HG03571 (cell line): ENCODE measurements around the gene EDAR.

Experiments used
- ATAC-seq: cut with Tn5 transposase; IDR thresholded peaks from one replicate; pipeline ENCODE4 v1.9.1; 2021; ENCODE audit not compliant: unreplicated experiment

Gene EDAR

DNA sequence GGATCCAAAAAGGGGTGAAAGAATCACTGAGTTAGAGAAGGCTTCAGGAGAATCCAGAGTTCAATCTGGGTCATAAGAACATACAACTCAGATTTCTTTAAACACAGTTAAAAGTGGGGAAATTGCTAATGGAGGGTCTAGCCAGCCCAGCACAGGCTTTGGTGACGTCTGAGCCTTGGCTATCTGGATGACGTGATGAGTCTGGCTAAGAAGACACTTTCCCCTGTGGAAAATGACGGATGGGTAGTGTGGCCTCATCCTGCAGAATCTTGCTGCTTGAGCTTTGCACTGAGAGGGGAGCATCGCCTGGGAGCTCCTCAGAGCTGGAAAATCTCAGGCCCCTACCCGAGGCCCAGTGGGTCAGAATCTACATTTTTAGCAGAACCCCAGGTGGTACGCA is 19.2 kb downstream of the EDAR start:
- ATAC-seq: no peak

DNA sequence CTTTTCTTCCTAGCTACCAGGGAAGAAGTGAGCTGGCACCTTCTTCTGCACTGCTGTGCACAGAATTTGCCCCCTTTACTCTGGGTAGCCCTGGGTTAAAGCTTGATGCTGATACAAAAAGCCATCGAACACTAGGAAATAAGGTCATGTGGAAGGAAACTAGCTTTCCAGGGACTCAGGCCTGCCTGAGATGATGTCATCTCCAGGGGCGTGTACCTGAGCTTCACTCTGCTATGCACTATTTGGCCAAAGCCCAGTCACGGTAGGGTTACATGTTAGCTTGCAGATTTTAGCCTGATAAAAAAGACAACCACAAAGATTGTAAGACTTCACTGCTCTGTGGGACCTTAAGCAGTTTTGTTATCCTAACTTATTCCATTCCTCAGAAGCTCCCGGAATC is 20.4 kb downstream of the EDAR start:
- ATAC-seq: no peak

DNA sequence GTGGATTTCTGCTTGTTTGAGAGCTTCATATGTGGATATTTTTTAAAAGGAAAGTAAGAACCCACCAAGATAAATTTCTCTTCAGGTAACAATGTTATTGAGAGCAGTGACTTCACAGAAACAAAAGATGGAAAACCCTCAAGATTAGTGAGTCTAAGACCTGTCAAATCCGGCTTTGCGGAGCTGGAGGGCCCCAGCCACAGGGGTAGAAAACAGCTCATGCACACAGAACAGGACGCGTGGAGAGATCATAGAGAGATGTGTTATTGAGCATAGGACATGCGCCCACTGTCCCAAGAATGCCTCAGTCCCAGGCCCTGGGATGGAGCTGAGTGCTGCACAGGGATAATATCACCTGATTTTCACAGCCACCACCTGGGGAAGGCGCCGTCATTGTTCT is 21.3 kb downstream of the EDAR start:
- ATAC-seq: no peak

DNA sequence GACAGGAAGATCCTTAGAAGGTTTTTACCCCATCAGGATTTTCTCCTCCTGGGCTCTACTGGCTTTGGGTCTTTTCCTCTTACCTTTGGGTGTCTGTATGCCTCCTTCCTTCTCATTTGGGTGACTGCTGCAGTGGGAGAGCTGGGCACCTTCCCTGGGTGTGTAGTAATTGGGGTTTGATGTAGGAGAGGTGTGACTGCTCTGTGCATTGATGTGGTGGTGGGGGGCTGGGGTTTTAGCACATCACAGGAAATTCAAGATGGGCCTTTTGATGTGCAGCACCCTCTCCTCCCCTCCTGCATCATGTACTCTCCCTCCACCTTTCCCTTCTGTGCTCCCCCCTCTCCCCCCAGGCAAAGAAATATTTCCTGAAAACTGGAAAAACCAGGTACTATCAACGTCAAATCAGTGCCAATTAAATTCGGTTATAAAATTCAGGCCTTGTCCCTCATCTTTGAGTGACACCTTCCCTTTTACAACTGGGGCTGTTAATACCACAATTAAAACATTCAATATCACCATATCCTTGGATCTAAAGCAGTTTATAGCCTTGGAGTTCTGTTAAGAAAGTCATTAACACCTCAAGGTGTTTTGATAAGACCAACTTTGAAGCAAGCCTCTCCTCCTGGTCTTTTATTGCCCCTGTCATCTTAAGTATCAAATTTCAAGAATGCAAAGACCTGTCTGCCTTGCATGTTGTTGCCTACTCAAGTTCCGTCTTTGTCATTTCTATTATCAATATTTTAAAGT is 23.3 kb downstream of the EDAR start:
- ATAC-seq: no peak

DNA sequence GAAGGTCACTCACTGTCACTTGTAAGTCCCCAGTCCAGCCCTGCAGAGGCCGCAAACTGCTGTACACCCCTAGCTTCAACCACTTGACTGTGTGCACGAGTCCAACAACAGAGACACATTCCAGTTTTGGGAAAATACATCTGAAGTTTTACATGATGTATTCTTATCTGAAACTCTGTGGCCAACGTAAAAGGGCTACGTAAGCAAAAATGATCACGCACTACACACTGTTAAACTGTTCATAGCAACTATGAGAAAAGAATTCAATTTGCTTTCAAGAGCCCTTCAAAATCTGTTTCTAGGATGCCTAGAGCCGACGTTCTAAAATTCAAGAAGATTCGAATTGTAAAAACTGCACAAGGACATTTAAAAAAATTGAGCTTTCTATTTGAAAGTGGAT is 26.0 kb downstream of the EDAR start:
- no peak for ATAC-seq

DNA sequence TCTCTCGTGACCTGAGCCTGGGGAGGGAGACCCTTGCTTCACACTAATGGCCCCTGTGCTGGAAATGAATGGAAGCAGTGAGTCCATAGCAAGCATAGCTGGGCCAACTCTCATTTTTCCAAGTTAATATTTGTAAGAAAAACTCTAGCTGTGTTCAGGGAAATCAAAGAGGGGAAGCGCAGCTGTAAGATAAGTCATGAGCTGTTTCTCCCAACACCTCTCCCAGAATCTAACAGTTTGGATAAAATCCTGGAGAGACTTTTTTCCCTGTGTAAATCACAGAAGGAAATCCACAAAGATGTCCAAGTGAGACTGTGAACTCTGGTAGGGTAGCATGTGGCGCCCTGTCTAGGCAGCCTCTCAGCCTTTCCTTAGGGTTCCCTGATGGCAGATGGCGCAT is 27.2 kb downstream of the EDAR start:
- no peak for ATAC-seq

DNA sequence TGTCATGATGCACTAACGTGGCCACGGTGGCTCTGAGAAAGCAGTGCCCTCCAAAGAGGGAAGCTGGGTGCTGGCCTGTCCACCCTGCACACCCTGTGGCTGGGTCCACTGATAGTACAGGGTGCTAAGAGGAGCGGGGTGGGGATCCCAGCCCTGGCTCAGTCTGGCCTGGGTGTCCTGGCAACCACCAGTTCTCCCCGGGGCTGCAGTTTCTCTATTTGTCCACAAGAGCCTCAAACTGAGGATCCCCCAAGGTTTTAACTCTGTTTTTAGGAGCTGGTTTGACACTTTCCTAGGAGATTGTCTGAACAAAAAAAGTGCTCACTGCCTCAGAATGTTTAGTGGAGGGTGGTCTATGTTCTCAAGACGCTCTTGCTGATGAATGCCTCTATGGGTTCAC is 29.0 kb downstream of the EDAR start:
- ATAC-seq: no peak

DNA sequence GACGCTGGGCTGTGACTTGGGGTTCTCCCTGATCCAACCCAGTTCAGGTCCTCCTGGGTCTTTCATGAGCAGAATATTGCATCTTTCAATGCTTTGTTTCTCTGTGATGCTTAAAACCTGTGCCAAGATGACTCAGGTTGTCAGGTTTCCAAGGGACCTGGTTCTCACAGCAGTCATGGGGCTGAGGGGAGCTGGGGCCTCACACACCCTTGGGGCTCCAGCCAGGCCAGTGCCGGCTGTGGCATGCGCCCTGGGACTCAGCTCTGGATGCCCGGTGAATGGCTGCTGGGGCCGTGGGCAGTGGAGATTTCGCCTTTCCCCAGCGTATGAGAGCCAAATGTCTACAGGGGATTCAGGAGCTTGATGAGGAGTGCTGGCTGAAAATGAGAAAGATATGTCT is 29.6 kb downstream of the EDAR start:
- no peak for ATAC-seq

DNA sequence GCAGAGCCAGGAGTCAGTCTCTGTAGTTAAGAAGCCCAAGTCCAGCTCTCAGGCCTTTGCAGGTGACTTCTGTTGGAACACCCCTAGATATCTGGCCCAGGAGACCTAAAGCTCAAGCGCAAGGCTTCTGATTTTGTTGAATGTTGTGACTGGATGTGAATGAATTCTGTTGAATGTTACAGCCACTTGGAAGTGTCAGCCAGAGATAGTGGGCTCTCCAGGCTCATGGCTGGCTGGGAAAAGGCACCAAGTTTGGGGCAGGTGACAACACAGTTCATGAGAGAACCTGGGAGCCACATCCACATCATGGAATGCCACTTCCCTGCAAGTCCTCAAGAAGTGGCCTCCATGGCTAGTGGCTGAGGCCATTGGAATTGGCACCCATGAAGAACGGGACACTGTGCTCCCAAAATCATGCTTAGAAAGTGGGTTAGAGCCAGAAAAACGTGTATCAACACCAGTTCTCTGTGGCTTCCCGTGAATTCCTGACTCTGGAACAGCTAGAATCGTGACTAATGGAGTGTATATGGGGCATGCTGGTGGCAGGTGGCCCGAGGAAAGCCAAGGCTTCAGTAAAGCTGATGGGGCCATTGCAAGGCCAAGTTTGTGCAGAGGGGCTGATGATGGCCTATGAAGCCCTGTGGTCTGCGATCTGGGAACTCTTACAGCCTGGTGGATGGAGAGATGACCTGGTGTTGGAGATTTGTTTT is 30.2 kb downstream of the EDAR start:
- ATAC-seq: no peak

DNA sequence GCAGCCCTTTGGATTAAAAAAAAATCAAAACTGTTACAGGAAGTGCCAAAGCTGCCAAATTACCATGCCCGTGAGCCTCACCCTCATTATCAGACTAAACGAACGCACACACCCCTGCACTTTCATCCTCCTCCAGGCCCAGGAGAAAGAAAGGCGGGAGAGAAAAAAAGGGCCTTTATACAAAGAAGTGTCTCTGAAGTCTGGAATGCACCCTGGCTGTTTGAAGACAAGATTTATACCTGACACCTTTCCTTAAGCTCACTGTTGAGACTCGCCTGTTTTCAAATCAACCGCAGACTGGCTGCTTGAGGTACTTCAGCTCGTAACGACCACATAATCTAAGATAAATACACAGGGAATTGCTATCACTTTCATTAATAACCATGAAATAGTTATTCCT is 31.0 kb downstream of the EDAR start:
- no peak for ATAC-seq

DNA sequence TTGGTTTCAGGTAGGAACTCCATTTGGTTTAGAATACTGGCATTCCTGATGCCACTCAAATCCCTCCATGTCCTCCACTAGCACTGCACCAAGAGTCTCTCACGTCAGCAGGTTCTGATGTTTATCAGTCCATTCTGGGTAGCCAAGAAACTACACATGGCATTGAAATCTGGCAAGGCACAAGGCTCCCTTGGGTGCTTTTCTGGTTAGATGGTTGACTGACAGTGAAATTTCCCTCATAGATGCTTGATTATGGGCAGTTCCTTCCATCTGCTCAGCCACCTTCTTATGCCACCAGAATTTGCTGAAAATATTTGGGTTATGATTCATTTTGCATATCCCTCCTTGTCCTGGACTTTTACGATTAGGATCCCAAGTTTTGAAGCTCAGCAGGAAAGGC is 32.6 kb downstream of the EDAR start:
- no peak for ATAC-seq

DNA sequence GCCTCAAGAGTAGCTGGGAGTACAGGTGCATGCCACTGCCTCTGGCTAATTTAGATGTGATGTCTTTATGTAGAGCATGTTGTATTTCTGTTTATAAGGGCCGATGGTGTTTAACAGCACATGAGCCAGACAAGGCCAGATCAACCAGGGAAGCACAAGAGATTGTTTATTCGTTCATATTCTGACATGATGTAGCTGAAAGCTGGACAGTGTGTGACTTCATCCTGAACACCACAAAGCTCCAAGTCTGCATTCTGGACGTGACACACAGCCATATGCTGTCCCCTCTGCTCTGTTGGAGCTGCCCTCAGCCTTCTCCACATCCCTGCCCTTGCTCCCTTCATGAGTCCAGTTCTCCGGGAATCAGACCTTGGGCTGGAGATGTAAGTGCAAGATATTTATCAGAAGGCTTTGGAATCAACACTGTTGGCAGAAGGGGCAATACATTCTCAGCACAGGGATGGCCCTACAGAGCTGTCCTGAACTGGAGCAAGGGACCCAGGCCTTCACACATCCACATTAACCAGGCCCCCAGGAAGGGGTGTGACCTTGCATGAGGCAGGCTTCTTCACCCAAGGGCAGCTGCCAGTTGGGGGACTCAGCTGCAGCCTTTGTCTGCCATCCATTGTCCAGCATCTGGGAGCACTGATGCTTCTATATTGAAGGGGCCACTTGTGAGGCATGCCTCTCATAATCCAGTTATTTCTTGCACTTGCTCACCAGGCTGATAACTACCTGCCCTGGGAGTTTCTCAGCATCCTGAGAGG is 38.5 kb downstream of the EDAR start:
- ATAC-seq: no peak

DNA sequence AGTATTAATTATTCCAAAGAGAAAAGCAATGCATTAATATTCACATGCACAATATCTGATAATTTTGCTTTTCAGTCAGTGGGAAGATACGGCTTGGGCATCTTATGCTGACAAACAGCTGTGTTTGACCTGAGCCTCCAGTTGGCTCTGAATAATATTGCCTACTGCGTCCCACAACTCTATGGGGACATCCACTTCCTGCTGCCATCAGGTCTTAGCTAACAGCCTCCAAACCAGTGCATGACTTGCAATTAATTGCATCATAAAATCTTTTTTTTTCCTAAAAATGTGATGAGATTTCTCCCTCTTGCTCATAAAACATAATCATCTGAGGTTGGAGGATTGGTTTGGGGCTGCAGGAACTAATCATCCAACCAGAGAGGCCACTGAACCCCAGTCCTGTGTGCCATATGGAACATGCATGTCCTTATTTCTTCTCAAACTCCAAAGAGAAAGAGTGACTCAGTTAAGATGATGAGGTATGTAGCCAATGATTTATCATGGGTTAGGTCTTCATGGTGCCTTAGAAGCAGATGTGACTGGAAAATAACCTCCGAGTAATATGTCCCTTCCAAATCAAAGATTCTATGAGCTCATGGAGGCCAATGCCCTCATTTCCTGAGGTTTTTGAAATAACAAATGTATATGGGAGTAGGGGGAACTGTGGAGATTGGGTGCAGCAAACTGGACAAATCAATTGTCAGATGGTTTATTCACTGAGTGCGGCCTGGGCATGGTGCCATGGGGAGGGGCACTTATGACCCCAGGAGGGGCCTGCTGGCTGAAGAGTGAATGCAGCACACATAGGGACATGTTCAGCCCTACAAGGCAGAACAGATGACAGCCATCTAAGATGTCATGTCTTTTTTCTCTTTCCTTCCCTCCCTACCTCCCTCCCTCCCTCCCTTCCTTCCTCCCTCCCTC is 39.4 kb downstream of the EDAR start:
- ATAC-seq: no peak

DNA sequence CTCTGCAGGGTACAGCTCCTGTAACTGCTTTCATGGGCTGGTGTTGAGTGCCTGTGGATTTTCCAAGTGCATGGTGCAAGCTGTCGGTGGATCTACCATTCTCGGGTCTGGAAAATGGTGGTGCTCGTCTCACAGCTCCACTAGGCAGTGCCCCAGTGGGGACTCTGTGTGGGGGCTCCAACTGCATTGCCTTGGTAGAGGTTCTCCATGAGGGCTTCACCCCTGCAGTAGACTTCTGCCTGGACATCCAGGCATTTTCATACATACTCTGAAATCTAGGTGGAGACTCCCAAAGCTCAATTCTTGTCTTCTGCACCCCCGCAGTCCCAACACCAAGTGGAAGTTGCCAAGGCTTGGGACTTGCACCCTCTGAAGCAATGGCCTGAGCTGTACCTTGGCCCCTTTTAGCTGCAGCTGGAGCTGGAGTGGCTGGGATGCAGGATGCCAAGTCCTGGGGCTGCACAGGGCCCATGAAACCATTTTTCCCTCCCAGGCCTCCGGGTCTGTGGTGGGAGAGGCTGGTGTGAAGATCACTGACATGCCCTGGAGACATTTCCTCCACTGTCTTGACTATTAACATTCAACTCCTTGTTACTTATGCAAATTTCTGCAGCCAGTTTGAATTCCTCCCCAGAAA is 41.6 kb downstream of the EDAR start:
- no peak for ATAC-seq

DNA sequence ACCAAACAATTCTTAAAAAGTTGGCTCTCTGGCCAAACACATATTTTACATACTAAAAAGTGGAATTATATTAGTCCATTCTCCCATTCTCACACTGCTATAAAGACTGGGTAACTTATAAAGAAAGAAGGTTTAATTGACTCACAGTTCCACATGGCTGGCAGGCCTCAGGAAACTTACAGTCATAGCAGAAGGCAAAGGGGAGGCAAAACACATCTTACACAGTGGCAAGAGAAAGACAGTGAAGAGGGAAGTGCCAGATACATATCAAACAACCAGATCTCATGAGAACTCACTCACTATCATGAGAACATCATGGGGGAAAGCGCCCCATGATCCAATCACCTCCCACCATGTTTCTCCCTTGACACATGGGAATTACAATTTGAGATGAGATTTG is 42.6 kb downstream of the EDAR start:
- ATAC-seq: no peak

DNA sequence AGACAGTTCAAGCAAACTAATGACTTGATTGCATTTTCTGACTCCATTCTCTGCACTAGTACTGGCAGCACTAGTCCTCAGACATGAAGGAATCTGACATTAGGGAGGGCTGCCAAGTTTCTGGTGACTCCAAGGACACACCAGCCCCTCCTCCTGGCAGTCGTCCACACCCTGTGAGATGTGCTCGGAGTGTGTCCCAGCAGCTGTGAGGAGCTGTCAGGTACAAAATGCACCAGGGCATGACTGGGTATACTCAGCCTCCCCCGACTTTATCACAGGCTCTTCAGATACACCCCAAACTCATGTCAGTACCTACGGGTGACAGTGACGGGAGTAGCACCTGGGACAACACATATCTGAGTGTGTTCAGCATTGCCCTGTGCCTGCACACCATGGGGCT is 43.1 kb downstream of the EDAR start:
- ATAC-seq: no peak

DNA sequence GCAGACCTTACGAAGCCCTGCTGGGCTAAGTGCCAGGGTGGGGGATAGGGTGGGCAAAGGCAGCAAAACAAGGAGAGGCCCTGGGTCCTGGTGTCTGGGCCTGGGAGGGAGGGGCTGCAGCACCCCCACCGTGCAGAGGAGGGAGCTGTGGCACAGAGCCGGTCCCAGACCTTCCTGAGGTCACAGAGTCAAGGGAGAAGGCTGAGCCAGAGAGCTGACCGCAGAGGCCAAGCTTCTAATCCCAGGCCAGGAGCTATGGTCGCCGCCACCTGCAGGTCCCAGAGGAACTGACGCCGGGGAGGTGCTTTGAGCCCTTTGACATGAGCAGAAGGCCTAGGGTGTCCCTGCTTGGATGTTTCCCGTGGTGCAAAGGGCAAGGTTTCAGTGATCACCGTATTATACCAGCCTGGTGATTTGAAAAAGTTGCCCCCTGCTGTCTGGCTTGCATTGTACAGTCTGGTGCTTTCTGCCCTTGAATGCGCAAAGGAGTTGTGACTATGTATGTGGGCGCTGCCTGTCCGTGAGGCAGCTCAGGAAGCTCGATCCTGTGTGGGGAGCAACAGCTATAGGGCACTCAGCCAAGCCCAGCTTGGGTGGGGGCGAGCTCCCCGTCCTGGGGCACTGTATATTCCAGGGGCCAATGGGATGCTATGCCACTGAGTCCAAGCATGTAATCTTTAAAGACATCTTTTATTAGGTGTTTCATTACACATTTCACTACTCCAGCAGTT is 44.3 kb downstream of the EDAR start:
- ATAC-seq: no peak

DNA sequence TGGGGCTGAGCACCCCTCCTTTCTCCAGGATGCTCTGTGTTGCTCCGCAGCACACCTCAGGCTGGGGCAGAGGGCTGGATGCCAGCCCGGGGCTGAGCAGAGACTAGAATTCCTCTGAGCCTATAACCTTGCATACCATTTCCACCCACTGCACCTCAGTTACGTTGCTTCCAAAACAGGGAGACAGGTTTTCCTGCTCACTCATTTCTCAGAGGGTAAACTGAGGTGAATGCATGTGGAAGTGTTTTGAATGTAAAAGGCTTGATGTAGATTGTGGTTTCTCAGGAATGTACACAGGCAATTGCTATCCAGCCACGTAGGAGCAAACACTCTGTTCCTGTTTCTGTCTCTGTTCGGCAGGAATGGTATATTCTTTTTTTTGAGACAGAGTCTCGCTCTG is 45.3 kb downstream of the EDAR start:
- ATAC-seq: no peak

DNA sequence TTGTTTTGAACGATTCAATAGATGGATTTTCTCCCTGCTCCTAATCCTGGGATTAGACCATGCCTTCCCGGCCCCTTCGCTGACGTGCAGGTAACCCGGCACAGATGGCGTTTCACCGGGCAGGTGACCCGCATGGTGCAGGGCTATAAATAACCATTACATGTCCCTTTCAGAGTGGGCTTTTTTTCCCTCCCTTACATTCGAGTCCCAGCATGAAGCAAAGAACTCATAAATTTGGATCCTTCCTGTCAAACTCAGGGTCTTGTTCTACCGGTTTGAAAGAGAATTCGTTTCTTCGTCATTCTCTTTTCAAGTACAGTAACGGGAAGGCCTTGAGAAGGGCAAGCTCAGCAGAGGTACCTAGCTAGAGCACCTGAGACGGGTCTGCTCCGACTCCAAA is 46.1 kb downstream of the EDAR start:
- no peak for ATAC-seq
